HUES6 (cell line): ENCODE measurements around the gene RBM38.

Experiments used
- H3K27ac ChIP-seq: 2 replicates; pipeline ENCODE4 v1.7.0; 2013; ENCODE audit warnings: low read depth, mild to moderate bottlenecking, low read length, inconsistent platforms
- H3K27me3 ChIP-seq: 2 replicates; pipeline ENCODE4 v1.6.1; 2013; ENCODE audit warnings: low read length; ENCODE audit not compliant: control insufficient read depth, insufficient read depth
- H3K36me3 ChIP-seq: 2 replicates; pipeline ENCODE4 v1.6.1; 2013; ENCODE audit warnings: low read length; ENCODE audit not compliant: control insufficient read depth, insufficient read depth
- H3K4me1 ChIP-seq: 2 replicates; pipeline ENCODE4 v1.6.1; 2013; ENCODE audit warnings: low read length; ENCODE audit not compliant: control insufficient read depth, insufficient read depth
- H3K4me3 ChIP-seq: 2 replicates; pipeline ENCODE4 v1.5.1; 2013; ENCODE audit warnings: low read depth, low read length
- H3K9ac ChIP-seq: one replicate; pipeline ENCODE4 v1.6.1; 2013; ENCODE audit warnings: mild to moderate bottlenecking, low read length
- H3K9me3 ChIP-seq: 2 replicates; pipeline ENCODE4 v1.6.1; 2013; ENCODE audit warnings: low read depth, low read length; ENCODE audit not compliant: control insufficient read depth, insufficient read depth

The RBM38 gene

DNA sequence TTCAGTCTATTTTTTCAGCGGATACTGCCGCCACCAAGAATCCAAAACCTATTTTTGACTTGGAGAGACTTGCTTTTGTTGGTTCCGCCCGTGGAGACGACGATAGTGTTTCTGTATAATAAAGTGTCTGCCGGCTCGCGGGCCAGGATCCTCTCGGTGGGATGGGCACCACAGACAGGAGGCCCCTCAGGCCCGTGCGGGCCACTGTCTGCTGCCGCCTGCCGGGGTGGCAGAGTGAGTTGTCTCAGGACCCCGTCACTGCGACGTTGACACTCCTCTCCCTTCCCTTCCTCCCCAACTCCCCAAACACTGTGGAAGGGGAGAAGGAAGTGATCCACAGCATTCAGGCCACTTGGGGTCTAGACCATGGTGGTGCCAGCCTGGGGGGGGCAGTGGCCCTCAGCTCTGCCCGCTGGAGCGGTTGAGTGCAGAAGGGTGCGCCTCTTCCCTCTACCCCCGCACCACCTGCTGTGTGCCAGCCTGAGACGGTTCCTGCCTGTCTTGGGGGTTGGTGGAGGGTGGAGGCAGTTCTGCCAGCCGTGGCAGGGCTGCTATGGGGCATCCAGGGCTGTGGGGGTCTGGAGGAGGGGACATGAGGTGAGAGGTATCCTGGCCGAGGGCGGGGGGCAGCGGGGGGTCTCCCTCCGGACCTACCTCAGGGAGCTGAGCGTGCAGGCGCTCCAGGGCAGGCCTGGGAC lies 17.5 kb downstream of the RBM38 start:
- H3K27ac ChIP-seq, result no peak overlapping the region
- no peak overlapping the region for H3K9ac ChIP-seq
- peaks cover 8% of the 10 kb centered on the region; the same call in 1 of the 2 replicates for H3K4me1 ChIP-seq
- no peak overlapping the region for H3K4me3 ChIP-seq
- H3K36me3 ChIP-seq, result peaks cover 57% of the 10 kb centered on the region
- no peaks in the 10 kb centered on the region for H3K9me3 ChIP-seq
- H3K27me3 ChIP-seq, result no peaks in the 10 kb centered on the region

GRCh38 chr20:57409316-57409671 lies 18.1 kb downstream of the RBM38 start:
- Histone ChIP-seq H3K27me3 (no peaks in the 10 kb centered on the region), H3K4me3 (no peak overlapping the region), H3K4me1 (peaks cover 8% of the 10 kb centered on the region; the same call in 1 of the 2 replicates), H3K9me3 (no peaks in the 10 kb centered on the region), H3K9ac (no peak overlapping the region), H3K36me3 (peaks cover 51% of the 10 kb centered on the region), H3K27ac (no peak overlapping the region)

DNA sequence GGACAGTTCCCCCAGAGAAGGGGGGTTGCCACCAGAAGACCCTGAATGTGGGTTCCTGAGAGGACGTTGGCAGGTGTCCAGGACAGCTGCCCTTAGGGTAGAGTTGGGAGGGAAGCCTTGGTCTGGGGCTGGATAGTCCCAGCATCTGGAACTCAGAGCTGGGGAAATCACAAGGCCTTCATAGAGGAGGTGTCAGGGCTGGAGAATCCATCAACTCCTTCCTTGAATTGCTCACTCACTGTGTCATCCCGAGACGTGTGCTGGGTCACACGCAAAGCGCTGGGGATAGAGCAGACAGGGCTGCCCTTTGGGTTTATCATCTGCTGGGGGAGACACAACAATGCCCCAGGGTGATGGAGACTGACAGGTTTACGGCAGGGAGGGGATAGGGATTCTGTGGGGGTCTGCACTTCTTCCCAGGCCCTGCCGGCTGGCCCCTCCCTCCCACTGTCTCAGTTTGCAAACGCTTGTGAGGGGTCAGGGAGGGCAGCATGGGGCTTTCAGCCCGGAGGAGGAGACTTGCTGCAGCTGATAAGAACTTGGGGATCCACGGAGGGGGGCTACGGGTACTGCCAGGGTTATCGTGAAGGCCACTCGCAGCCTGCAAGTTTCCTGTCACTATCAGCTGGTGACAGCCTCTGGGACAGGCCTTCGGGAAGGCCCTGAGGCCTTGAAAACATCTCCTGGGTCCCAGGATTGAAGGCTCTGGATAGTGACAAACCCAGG lies 18.6 kb downstream of the RBM38 start:
- H3K27me3 ChIP-seq, result no peaks in the 10 kb centered on the region
- H3K9me3 ChIP-seq, result no peaks in the 10 kb centered on the region
- no peak overlapping the region for H3K4me3 ChIP-seq
- H3K36me3 ChIP-seq, result peaks cover 46% of the 10 kb centered on the region
- no peak overlapping the region for H3K9ac ChIP-seq
- H3K4me1 ChIP-seq, result peaks cover 8% of the 10 kb centered on the region; the same call in 1 of the 2 replicates
- no peak overlapping the region for H3K27ac ChIP-seq

GRCh38 chr20:57410398-57410920 lies 19.3 kb downstream of the RBM38 start:
- Histone ChIP-seq H3K9me3 (no peaks in the 10 kb centered on the region), H3K27me3 (no peaks in the 10 kb centered on the region), H3K36me3 (peaks cover 40% of the 10 kb centered on the region), H3K4me3 (no peak overlapping the region), H3K9ac (no peak overlapping the region), H3K27ac (no peak overlapping the region), H3K4me1 (peaks cover 8% of the 10 kb centered on the region; the same call in 1 of the 2 replicates)

DNA sequence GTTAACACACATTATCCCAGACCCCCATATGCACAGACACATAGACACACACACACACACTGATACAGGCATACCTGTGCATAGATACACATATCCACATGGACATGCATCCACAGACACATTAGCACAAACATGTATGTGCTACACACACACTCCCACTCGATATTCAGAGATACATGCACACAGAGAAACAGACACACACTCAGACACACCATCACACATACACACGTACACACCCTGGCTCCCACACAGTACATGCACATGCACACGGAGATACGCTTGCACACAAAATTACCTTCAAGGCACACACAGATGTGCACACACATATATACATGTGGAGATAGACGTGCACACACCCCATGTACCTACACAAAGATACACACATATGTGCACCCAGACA lies 19.7 kb downstream of the RBM38 start:
- Histone ChIP-seq H3K27me3 (no peaks in the 10 kb centered on the region), H3K4me1 (peaks cover 8% of the 10 kb centered on the region; the same call in 1 of the 2 replicates), H3K36me3 (peaks cover 35% of the 10 kb centered on the region), H3K9ac (no peak overlapping the region), H3K9me3 (no peaks in the 10 kb centered on the region), H3K4me3 (no peak overlapping the region), H3K27ac (no peak overlapping the region)

GRCh38 chr20:57411406-57412283 lies 20.4 kb downstream of the RBM38 start:
- Histone ChIP-seq H3K9me3 (no peaks in the 10 kb centered on the region), H3K9ac (no peak overlapping the region), H3K4me3 (no peak overlapping the region), H3K36me3 (peaks cover 29% of the 10 kb centered on the region), H3K27ac (no peak overlapping the region), H3K27me3 (no peaks in the 10 kb centered on the region), H3K4me1 (peaks cover 8% of the 10 kb centered on the region; the same call in 1 of the 2 replicates)

- H3K27ac ChIP-seq, result no peak overlapping the region
- no peak overlapping the region for H3K9ac ChIP-seq
- no peak overlapping the region for H3K4me3 ChIP-seq
- no peaks in the 10 kb centered on the region for H3K9me3 ChIP-seq
- peaks cover 21% of the 10 kb centered on the region for H3K36me3 ChIP-seq
- H3K27me3 ChIP-seq, result no peaks in the 10 kb centered on the region
- H3K4me1 ChIP-seq, result peaks cover 8% of the 10 kb centered on the region; the same call in 1 of the 2 replicates
These were observed 21.3 kb downstream of the RBM38 start for GRCh38 chr20:57412347-57413029.

DNA sequence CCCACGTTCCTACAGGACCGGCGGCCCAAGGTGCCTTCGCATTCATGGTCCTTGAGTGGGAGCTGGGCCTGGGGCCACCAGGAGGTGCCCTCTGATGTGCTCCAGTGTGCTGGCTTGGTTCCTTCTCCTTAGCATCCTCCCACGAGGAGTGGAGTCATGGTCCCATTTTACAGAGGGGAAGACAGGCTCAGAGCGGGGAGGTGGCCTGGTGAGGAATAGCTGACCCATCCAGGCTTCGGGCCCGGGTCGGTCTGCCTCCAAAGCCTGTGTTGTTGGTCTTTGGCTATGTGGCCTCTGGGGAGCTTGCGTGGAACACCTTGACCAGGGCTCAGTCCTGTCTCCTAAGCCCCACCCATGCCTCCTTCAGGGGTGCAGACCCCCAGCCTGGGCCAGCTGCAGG lies 22.8 kb downstream of the RBM38 start:
- Histone ChIP-seq H3K9me3 (no peaks in the 10 kb centered on the region), H3K36me3 (peaks cover 6% of the 10 kb centered on the region), H3K27me3 (no peaks in the 10 kb centered on the region), H3K4me3 (no peak overlapping the region), H3K27ac (no peak overlapping the region), H3K4me1 (peaks cover 8% of the 10 kb centered on the region; the same call in 1 of the 2 replicates), H3K9ac (no peak overlapping the region)

- H3K4me3 ChIP-seq, result no peak overlapping the region
- no peaks in the 10 kb centered on the region for H3K27me3 ChIP-seq
- H3K27ac ChIP-seq, result no peak overlapping the region
- H3K36me3 ChIP-seq, result no peaks in the 10 kb centered on the region
- peaks cover 3% of the 10 kb centered on the region; the same call in 1 of the 2 replicates for H3K4me1 ChIP-seq
- H3K9ac ChIP-seq, result no peak overlapping the region
- no peaks in the 10 kb centered on the region for H3K9me3 ChIP-seq
These were observed 23.8 kb downstream of the RBM38 start for GRCh38 chr20:57414867-57415592.

- Histone ChIP-seq H3K27me3 (no peaks in the 10 kb centered on the region), H3K9ac (no peak overlapping the region), H3K4me1 (no peaks in the 10 kb centered on the region), H3K36me3 (no peaks in the 10 kb centered on the region), H3K27ac (no peak overlapping the region), H3K4me3 (no peak overlapping the region), H3K9me3 (no peaks in the 10 kb centered on the region)
These were observed 24.6 kb downstream of the RBM38 start for GRCh38 chr20:57415771-57416170.
